ENCODE results near the gene PEAK1. TPM values are rescaled to one million over a fixed set of nuclear protein-coding genes. Genes with fewer than 3 reads are reported as not detected.
"Not testable (repeated sequence)": the region's sequence is repeated elsewhere in the genome, so short reads cannot be mapped to it uniquely, and the experiment has no call there.

The PEAK1 gene
- total RNA-seq, 1 donor from 2014 or later, result 60.0 TPM

DNA sequence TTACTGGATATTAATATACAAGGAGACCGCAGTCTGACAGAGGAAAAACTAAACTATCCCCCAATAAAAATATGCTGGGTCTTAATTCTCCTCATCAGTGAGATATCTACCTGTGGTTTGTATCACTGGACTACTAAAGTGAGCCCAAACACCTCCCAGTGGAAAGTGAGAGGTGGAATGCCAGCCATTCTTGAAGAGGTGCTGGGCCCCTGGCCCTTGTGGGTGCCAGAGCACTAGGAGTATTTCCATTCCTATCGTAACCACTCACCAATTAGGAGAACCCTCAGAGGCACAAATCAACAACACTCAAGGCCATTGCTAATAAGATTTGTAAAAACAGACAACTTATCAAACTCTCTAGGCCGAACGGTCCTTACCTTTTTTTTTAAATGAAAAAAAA is 227.5 kb downstream of the PEAK1 start:
- Histone ChIP-seq H3K9ac (ENCODE audit: low read depth in 1 of 3, low read length in 3 of 3) (no peak overlapping the region), H3K4me1 (ENCODE audit: control insufficient read depth in 3 of 3, insufficient read depth in 3 of 3, low read length in 3 of 3) (peaks cover 3 to 5% (median 4%) of the 10 kb centered on the region in 3 donors), H3K27me3 (ENCODE audit: control insufficient read depth in 3 of 3, insufficient read depth in 3 of 3, low read length in 3 of 3) (no peaks in the 10 kb centered on the region), H3K36me3 (ENCODE audit: control insufficient read depth in 3 of 3, insufficient read depth in 3 of 3, low read length in 3 of 3) (no peaks in the 10 kb centered on the region), H3K27ac (ENCODE audit: low read depth, low read length) (no peak overlapping the region), H3K9me3 (ENCODE audit: control insufficient read depth in 3 of 3, low read length in 3 of 3) (no peaks in the 10 kb centered on the region), H3K4me3 (ENCODE audit: low read length in 3 of 3) (no peak overlapping the region)

GRCh38 chr15:77191230-77191834 is 228.6 kb downstream of the PEAK1 start:
- Histone ChIP-seq H3K27ac (ENCODE audit: low read depth, low read length) (no peak overlapping the region), H3K9ac (ENCODE audit: low read depth in 1 of 3, low read length in 3 of 3) (no peak overlapping the region), H3K4me1 (ENCODE audit: control insufficient read depth in 3 of 3, insufficient read depth in 3 of 3, low read length in 3 of 3) (peaks cover 6 to 10% (median 6%) of the 10 kb centered on the region in 3 donors), H3K27me3 (ENCODE audit: control insufficient read depth in 3 of 3, insufficient read depth in 3 of 3, low read length in 3 of 3) (no peaks in the 10 kb centered on the region), H3K36me3 (ENCODE audit: control insufficient read depth in 3 of 3, insufficient read depth in 3 of 3, low read length in 3 of 3) (no peaks in the 10 kb centered on the region), H3K4me3 (ENCODE audit: low read length in 3 of 3) (no peak overlapping the region), H3K9me3 (ENCODE audit: control insufficient read depth in 3 of 3, low read length in 3 of 3) (no peaks in the 10 kb centered on the region)

DNA sequence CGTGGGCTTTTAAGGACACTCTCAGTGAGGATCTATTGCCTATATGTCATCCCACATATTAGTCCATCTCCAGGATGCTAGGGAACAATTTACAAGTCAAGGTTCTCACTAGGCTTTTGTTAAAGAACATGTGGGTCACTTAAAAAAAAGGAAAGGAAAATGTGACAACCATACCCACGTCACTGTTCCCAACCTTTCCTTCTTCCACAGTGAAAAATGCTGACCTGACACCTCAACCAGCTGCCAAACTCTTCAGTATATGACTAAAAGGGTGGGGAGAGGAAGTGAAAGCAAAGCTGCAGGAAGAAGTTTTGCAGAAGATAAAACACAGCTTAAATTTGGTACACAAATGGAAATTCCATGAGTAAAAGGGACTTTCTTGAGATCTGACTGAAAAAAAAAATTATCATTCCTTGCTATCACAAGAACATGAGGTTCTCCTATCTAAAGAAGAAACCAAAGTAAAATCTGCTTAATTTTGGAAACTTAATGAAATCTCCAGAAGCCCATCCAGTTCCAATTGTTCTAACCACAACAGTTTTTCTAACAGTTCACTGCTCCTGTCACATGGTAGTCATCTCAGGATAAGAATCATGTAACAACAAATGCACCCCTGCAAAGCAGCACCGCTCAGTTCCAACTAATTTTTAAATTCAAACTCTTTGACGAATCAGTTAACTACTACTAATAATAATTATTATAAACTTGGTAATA is 232.0 kb downstream of the PEAK1 start:
- no peaks in the 10 kb centered on the region for H3K9me3 ChIP-seq (ENCODE audit: control insufficient read depth in 3 of 3, low read length in 3 of 3)
- H3K27ac ChIP-seq (ENCODE audit: low read depth, low read length), result peak overlapping the region; percentile 57
- H3K4me3 ChIP-seq (ENCODE audit: low read length in 3 of 3), result no peak overlapping the region
- peak overlapping the region in 1 of 3 donors; percentile 0 for H3K9ac ChIP-seq (ENCODE audit: low read depth in 1 of 3, low read length in 3 of 3)
- H3K36me3 ChIP-seq (ENCODE audit: control insufficient read depth in 3 of 3, insufficient read depth in 3 of 3, low read length in 3 of 3), result no peaks in the 10 kb centered on the region
- H3K27me3 ChIP-seq (ENCODE audit: control insufficient read depth in 3 of 3, insufficient read depth in 3 of 3, low read length in 3 of 3), result no peaks in the 10 kb centered on the region
- peaks cover 6 to 10% (median 6%) of the 10 kb centered on the region in 3 donors for H3K4me1 ChIP-seq (ENCODE audit: control insufficient read depth in 3 of 3, insufficient read depth in 3 of 3, low read length in 3 of 3)

DNA sequence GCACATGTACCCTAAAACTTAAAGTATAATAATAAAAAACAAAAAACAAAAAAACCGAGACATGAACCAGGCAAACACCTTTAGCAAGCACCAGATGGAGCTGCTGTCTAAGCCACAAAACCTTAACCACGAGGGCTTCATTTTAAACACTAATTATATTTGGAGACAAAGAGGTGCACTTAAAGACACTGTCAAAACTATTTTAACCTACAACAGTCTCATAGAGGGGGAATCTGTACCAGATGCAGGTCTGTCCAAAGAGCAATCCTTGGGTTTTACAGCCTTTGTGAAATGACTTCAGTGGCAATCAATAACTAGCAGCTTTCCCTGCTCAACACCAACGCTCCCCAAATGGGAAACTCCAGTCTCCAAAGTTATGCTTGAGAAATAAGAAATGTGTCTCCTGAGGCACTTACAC is 233.3 kb downstream of the PEAK1 start:
- Histone ChIP-seq H3K27ac (ENCODE audit: low read depth, low read length) (peak overlapping the region; percentile 57), H3K27me3 (ENCODE audit: control insufficient read depth in 3 of 3, insufficient read depth in 3 of 3, low read length in 3 of 3) (no peaks in the 10 kb centered on the region), H3K9ac (ENCODE audit: low read depth in 1 of 3, low read length in 3 of 3) (peak overlapping the region in 1 of 3 donors; percentile 40), H3K36me3 (ENCODE audit: control insufficient read depth in 3 of 3, insufficient read depth in 3 of 3, low read length in 3 of 3) (no peaks in the 10 kb centered on the region), H3K4me1 (ENCODE audit: control insufficient read depth in 3 of 3, insufficient read depth in 3 of 3, low read length in 3 of 3) (peaks cover 6 to 10% (median 6%) of the 10 kb centered on the region in 3 donors), H3K9me3 (ENCODE audit: control insufficient read depth in 3 of 3, low read length in 3 of 3) (no peaks in the 10 kb centered on the region), H3K4me3 (ENCODE audit: low read length in 3 of 3) (no peak overlapping the region)

DNA sequence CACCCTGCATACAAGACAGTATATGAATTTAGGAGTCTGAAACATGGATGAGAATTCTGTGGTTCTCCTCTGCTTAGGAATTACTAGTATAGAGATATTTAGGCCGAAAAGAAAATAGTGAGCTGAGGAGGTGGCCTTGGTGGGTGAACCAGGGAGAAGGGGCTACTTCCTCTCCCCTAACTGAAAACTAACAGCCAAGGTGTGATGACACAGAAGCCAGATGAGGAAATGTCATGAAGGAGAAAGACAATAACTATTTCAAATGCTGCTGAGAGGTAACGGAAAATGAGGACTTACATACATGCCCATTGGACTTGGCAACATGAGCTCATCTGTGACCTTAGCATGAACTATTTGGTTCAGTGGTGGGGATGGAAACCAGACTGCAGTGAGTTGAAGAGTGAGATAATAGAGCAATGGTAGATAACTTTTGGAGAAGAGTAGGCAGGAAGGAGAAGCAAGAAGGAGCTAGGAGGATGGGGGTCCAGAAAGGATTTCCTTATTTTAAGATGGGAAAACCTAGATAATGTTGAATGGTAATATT is 234.6 kb downstream of the PEAK1 start:
- no peaks in the 10 kb centered on the region for H3K27me3 ChIP-seq (ENCODE audit: control insufficient read depth in 3 of 3, insufficient read depth in 3 of 3, low read length in 3 of 3)
- H3K4me3 ChIP-seq (ENCODE audit: low read length in 3 of 3), result no peak overlapping the region
- H3K4me1 ChIP-seq (ENCODE audit: control insufficient read depth in 3 of 3, insufficient read depth in 3 of 3, low read length in 3 of 3), result peaks cover 6 to 10% (median 6%) of the 10 kb centered on the region in 3 donors
- H3K27ac ChIP-seq (ENCODE audit: low read depth, low read length), result no peak overlapping the region
- no peaks in the 10 kb centered on the region for H3K9me3 ChIP-seq (ENCODE audit: control insufficient read depth in 3 of 3, low read length in 3 of 3)
- H3K36me3 ChIP-seq (ENCODE audit: control insufficient read depth in 3 of 3, insufficient read depth in 3 of 3, low read length in 3 of 3), result peaks cover 0 to 12% (median 2%) of the 10 kb centered on the region in 3 donors
- H3K9ac ChIP-seq (ENCODE audit: low read depth in 1 of 3, low read length in 3 of 3), result no peak overlapping the region

DNA sequence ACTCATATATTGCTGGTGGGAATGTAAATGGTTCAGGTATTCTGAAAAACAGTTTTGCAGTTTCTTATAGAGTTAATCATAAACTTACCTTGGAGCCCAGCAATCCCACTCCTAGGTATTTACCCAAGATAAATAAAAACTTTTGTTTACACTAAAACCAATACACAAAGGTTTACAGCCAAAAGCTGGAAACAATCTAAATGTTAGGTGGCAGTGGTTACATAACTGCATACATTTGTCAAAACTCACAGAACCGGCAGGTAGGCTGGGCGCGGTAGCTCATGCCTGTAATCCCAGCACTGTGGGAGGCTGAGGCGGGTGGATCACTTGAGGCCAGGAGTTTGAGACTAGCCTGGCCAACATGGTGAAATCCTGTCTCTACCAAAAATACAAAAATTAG is 235.6 kb downstream of the PEAK1 start:
- H3K27ac ChIP-seq (ENCODE audit: low read depth, low read length), result not testable (repeated sequence)
- H3K4me1 ChIP-seq (ENCODE audit: control insufficient read depth in 3 of 3, insufficient read depth in 3 of 3, low read length in 3 of 3), result peaks cover 6 to 10% (median 6%) of the 10 kb centered on the region in 3 donors

DNA sequence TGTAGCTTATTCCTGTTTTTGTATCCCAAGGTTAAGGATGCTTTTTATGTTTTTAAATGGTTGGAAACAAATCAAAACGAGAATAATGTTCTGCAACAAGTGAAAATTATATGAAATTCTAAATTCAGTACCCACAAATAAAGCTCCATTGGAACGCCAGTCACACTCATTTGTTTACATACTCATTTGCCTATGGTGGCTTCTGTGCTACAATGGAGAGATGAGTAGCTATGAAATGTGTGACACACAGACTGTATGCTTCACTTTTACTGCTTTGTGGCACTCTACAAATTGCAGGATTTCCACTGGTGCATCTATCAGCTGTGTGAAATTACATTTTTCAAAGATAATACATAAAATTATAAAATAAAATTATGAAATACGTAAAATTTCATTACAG is 236.8 kb downstream of the PEAK1 start:
- H3K27ac ChIP-seq (ENCODE audit: low read depth, low read length), result no peak overlapping the region
- H3K4me3 ChIP-seq (ENCODE audit: low read length in 3 of 3), result no peak overlapping the region
- peaks cover 3 to 10% (median 6%) of the 10 kb centered on the region in 3 donors for H3K4me1 ChIP-seq (ENCODE audit: control insufficient read depth in 3 of 3, insufficient read depth in 3 of 3, low read length in 3 of 3)
- peaks cover 3 to 14% (median 8%) of the 10 kb centered on the region in 3 donors for H3K36me3 ChIP-seq (ENCODE audit: control insufficient read depth in 3 of 3, insufficient read depth in 3 of 3, low read length in 3 of 3)
- H3K9ac ChIP-seq (ENCODE audit: low read depth in 1 of 3, low read length in 3 of 3), result no peak overlapping the region
- H3K27me3 ChIP-seq (ENCODE audit: control insufficient read depth in 3 of 3, insufficient read depth in 3 of 3, low read length in 3 of 3), result no peaks in the 10 kb centered on the region
- H3K9me3 ChIP-seq (ENCODE audit: control insufficient read depth in 3 of 3, low read length in 3 of 3), result no peaks in the 10 kb centered on the region

More for the DNA sequence above, 235.6 kb downstream of the PEAK1 start:
- H3K36me3 ChIP-seq (ENCODE audit: control insufficient read depth in 3 of 3, insufficient read depth in 3 of 3, low read length in 3 of 3), result peaks cover 0 to 14% (median 2%) of the 10 kb centered on the region in 3 donors
- not testable (repeated sequence) for H3K4me3 ChIP-seq (ENCODE audit: low read length in 3 of 3); H3K9me3 ChIP-seq (ENCODE audit: control insufficient read depth in 3 of 3, low read length in 3 of 3); H3K9ac ChIP-seq (ENCODE audit: low read depth in 1 of 3, low read length in 3 of 3); H3K27me3 ChIP-seq (ENCODE audit: control insufficient read depth in 3 of 3, insufficient read depth in 3 of 3, low read length in 3 of 3)

DNA sequence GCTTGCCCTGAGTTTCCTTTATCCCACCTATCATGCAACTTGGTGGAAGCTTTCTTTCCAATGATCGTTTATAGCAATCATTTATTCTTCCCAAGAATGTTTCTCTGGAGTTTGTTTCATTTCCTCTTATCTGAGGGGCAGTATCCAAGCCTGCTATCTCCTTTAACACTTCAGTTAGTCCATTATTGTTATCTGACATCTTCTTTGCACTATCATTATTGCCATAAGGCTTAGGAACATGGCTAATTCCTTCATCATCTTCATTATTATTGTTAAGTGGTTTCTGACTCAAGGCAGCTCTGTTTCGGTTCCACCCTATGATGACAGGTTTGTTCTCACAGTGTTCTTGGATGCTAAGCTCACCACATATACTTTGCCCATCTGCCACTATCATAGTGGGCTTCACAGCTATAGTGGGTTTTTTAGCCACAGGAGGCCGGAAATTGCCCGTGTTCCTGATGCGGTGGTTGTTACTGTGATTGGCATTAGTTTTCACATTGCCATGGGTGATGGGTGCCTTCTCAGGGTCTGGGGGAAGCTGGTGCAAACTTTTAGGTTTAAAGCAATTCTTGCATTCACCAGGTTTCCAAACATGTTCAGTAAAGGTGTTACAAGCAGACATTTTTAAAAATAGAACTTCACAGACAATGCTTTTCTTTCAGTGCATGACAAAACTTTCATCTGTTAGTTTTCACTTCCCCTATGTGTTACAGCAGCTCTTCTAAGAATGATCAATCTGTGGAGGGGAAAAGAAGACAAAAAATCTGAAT is 238.4 kb downstream of the PEAK1 start:
- Histone ChIP-seq H3K9ac (ENCODE audit: low read depth in 1 of 3, low read length in 3 of 3) (no peak overlapping the region), H3K36me3 (ENCODE audit: control insufficient read depth in 3 of 3, insufficient read depth in 3 of 3, low read length in 3 of 3) (peaks cover 3 to 14% (median 8%) of the 10 kb centered on the region in 3 donors), H3K27ac (ENCODE audit: low read depth, low read length) (no peak overlapping the region), H3K4me1 (ENCODE audit: control insufficient read depth in 3 of 3, insufficient read depth in 3 of 3, low read length in 3 of 3) (no peaks in the 10 kb centered on the region), H3K4me3 (ENCODE audit: low read length in 3 of 3) (no peak overlapping the region), H3K27me3 (ENCODE audit: control insufficient read depth in 3 of 3, insufficient read depth in 3 of 3, low read length in 3 of 3) (no peaks in the 10 kb centered on the region), H3K9me3 (ENCODE audit: control insufficient read depth in 3 of 3, low read length in 3 of 3) (no peaks in the 10 kb centered on the region)

DNA sequence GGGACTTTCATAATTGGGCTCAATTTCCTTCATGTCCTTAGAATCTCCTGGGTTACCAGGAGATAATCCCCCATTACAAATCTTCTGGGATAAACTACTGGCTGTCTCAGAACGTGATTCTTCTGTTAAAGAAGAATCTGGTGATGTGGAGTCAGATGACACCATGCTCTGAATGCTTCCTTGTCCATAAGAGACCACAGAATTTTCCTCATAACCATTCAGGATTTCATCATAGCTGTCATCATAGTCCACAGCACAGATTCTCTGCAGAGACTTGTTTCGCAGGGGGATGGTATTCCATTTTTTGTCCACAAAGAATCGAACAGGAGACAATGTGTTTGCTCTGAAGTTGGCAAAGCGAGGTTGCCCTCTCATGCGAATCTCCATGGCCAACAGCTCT is 239.1 kb downstream of the PEAK1 start:
- H3K27ac ChIP-seq (ENCODE audit: low read depth, low read length), result no peak overlapping the region
- H3K36me3 ChIP-seq (ENCODE audit: control insufficient read depth in 3 of 3, insufficient read depth in 3 of 3, low read length in 3 of 3), result peaks cover 3 to 14% (median 8%) of the 10 kb centered on the region in 3 donors

More for the DNA sequence above, 239.1 kb downstream of the PEAK1 start:
- Histone ChIP-seq H3K9me3 (ENCODE audit: control insufficient read depth in 3 of 3, low read length in 3 of 3) (no peaks in the 10 kb centered on the region), H3K4me3 (ENCODE audit: low read length in 3 of 3) (no peak overlapping the region), H3K27me3 (ENCODE audit: control insufficient read depth in 3 of 3, insufficient read depth in 3 of 3, low read length in 3 of 3) (no peaks in the 10 kb centered on the region), H3K9ac (ENCODE audit: low read depth in 1 of 3, low read length in 3 of 3) (no peak overlapping the region), H3K4me1 (ENCODE audit: control insufficient read depth in 3 of 3, insufficient read depth in 3 of 3, low read length in 3 of 3) (no peaks in the 10 kb centered on the region)

All from skeletal muscle tissue (tissue), 4 donors.